Liver (tissue), 3 donors: ENCODE measurements around the gene RGR.

Experiments used
- CTCF ChIP-seq: fragments of 150-350 bp; IDR thresholded peaks from 2 replicates; pipeline ENCODE4 v1.5.1; 2017; ENCODE audit warnings: improper control_type of control experiment, low read depth, low read length; ENCODE audit not compliant: missing input control
- GABPA ChIP-seq, 2 donors: IDR thresholded peaks in 1 of 2; conservative IDR thresholded peaks in 1 of 2; 2 replicates each; pipeline ENCODE4 v1.6.1; 2016; ENCODE audit warnings: antibody characterized with exemption in 2 of 2, mild to moderate bottlenecking in 1 of 2, moderate library complexity in 1 of 2
- REST ChIP-seq: IDR thresholded peaks from 2 replicates; pipeline ENCODE4 v1.6.1; 2016; ENCODE audit warnings: antibody characterized with exemption, mild to moderate bottlenecking
- TAF1 ChIP-seq: conservative IDR thresholded peaks from 2 replicates; pipeline ENCODE4 v1.6.1; 2016; ENCODE audit warnings: antibody characterized with exemption, mild to moderate bottlenecking
- donor health status: healthy.
- donor health status: healthy.

- TF ChIP-seq CTCF (no peak), REST (no peak), TAF1 (no peak), GABPA (IDR thresholded peaks at IDR 0.05 in 1 of 2, conservative IDR thresholded peaks at IDR 0.05 in 1 of 2) (no peak)
Observed at GRCh38 chr10:84254552-84255478, 10.0 kb downstream of the RGR start.
